Urothelium cell line (cell line): Measurements from ENCODE around the gene POU2F1.

Source experiments
- DNase-seq: peaks from one replicate; pipeline ENCODE4 v3.0.0; 2011; ENCODE audit warnings: low spot score, mixed read lengths
- FAIRE-seq: peaks from 2 replicates; lab custom pipeline; 2011; peaks lifted over from hg19 to GRCh38; lab: Jason Lieb, UNC

POU2F1 gene

DNA sequence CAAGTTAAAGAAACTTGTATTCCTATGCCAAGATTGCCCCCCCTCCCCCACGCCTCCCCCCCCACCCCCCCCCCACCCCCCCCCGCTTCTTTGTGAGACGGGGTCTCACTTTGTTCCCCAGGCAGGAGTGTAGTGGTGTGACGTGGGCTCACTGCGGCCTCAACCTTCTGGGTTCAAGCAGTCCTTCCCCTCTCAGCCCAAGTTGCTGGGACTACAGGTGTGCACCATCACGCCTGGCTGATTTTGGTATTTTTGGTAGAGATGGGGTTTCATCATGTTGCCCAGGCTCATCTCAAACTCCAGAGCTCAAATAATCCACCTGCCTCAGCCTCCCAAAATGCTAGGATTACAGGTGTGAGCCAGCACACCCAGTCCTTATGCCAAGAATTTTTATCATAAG lies 136.6 kb downstream of the POU2F1 start:
- DNase-seq (no peak), FAIRE-seq (no peak)

DNA sequence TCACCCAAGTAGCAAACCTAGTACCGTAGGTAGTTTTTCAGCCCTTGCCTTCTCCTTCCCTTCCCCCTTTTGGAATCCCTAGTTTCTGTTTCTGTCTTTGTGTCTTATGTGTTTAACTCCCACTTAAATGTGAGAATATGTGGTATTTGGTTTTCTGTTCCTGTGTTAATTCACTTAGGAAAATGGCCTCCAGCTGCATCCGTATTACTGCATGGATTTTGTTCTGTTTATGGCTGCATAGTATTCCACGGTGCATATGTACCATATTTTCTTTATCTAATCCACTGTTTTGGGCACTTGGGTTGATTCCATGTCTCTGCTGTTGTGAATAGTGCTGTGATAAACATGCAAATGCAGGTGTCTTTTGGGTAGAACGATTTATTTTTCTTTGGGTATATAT lies 138.6 kb downstream of the POU2F1 start:
- DNase-seq (no peak), FAIRE-seq (no peak)

DNA sequence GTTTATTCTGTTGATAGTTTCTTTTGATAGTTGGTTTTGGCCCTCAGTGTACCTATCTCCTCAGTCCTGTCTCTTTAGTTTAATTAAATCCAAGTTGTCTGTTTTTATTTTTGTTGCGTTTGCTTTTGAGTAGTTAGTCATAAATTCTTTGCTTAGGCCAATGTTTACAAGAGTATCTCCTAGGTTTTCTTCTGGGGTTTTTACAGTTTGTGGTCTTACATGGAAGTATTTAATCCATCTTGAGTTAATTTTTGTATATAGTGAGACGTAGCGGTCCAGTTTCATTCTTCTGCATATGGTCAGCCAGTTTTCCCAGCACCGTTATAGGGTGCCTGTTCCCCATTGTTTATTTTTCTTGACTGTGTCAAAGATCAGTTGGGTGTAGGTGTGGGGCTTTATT lies 139.4 kb downstream of the POU2F1 start:
- no peak for FAIRE-seq

DNA sequence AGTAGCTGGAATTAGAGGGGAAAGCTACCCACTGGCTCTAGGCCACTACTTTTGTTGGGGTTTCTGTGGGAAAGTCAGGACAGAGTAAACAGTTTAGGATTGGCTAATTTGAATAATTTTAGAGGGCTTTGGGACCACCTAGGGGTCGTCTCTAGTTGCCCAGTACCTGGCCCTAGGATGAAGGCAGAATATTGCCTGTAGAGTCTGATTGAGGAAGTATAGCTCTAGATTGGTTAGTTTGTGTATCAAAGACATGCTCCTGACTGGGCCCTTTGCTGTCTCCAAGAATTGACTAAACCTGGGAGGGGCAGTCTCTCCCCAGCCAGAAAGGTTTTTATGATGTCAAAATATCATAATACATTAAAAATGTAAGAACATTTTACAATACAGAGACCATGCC lies 142.0 kb downstream of the POU2F1 start:
- FAIRE-seq (no peak), DNase-seq (no peak)

More for the DNA sequence above, 139.4 kb downstream of the POU2F1 start:
- no peak for DNase-seq

DNA sequence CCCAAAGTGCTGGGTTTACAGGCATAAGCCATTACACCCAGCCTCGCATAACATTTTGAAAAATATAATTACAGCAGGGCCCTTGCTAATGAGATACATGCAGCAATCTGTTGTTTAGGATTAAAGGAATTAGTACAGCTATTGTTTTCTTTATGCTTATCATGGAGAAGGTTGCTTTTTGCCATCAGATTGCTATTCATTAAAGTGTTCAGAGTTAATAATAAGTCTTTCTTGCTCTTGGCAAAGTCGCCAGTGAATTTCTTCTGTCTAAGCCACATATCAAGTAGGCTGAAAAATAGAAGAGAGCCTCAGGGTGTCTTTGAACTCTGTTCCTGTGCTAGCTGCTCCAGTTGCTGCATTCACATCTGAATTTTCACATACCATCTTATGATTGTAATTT lies 144.1 kb downstream of the POU2F1 start:
- no peak for FAIRE-seq

DNA sequence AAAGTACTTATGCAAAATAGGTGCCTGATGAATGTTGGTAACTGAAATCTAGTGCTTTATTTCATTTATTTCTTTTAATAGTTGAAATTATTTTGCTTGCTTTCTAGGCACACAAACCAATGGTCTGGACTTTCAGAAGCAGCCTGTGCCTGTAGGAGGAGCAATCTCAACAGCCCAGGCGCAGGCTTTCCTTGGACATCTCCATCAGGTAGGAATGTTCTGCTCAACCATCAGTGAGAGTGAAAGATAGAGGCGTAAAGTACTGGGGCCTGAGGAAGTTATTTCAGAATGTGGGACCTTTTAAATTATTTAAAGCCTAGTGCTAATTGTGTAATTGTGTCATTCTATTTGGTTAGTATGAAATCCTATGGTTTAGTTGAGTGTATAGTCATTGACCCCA lies 144.7 kb downstream of the POU2F1 start:
- no peak for FAIRE-seq

More for the DNA sequence above, 144.1 kb downstream of the POU2F1 start:
- DNase-seq, result no peak

DNA sequence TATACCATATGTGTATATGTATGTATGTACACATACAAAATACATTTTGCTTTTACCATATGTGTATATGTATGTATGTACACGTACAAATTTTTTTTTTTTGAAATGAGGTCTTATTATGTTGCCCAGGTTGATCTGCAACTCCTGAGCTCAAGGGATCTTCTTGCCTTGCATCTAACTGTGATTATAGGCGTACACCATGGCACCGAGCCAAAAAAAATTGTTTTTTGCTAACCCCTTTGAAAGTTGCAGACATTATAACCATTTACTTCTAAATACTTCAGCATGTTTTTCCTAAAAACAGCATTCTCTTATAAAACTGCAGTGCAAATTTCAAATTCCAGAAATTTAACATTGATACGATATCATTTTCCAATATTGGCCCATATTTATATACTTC lies 147.0 kb downstream of the POU2F1 start:
- FAIRE-seq, result no peak
- no peak for DNase-seq

More for the DNA sequence above, 144.7 kb downstream of the POU2F1 start:
- DNase-seq, result no peak

DNA sequence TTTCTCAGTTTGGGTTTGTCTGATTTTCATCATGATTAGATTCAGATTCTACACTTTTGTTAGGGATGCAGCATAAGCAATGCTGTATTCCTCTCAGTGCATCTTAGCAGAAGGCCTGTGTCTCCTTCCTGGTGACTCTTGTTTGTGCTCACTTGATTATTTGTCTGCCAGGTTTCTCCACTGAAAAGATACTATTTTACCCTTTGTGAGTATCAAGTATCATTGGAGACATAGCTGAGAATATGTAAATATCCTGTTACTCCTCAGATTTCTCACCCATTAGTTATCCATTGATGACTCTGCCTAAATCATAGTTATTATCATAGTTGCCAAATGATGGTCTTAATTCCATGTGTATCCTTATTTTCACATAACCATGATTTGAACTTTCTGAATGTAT lies 148.5 kb downstream of the POU2F1 start:
- FAIRE-seq (no peak), DNase-seq (no peak)

DNA sequence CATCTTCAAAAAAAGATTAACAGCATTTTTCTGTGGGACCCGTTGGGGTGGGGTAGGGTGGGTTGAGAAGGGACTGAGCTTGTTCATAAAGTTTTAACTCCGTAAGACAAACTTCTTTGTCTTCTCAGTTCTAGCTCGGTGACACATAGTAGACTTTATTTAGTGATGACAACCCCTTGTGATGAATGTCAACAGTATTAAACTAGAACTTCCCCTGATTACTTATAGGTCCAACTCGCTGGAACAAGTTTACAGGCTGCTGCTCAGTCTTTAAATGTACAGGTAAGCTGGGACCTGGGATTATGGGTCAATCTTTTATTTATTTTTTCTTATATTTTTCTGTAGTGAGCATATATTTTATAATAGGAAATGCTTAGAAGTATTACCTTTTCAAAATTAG lies 149.2 kb downstream of the POU2F1 start:
- FAIRE-seq (no peak), DNase-seq (no peak)

DNA sequence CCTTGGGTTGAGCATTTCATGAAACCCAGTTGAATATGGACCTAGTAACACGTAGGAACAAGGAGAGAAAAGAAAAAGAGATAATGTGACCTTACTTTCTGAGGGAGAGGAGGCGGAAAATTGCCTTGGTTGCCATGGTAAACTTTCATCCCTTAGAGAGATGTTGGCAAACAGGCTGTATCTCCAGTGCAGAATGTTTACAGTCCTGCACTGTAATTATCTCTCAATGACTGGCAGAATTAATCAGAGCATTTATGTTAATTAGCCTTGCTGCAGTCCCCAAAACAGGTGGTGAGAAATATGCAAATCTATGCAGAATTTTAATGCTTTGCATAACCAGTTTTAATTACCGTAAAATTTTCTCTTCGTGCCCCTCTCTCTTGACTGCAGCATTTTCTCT lies 150.3 kb downstream of the POU2F1 start:
- DNase-seq (no peak), FAIRE-seq (no peak)

DNA sequence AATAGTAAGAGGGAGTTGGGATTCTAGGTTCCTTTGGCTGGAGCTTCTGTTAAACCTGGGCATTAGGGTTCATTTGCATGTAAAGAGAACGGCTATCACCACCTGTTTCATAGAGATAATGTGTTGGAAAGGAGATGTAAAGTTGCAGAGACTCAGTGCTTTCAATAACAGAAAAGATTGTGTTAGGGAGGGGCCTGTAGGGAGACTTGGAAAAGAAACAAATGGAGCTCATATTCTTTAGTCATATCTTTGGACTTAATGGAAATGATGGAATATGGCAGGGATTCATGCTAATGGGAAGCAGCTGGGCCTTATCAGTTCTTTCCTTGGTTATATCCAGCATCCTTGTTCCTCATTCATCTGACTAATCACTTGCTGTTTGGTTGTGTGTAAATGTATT lies 152.7 kb downstream of the POU2F1 start:
- DNase-seq (no peak), FAIRE-seq (no peak)

DNA sequence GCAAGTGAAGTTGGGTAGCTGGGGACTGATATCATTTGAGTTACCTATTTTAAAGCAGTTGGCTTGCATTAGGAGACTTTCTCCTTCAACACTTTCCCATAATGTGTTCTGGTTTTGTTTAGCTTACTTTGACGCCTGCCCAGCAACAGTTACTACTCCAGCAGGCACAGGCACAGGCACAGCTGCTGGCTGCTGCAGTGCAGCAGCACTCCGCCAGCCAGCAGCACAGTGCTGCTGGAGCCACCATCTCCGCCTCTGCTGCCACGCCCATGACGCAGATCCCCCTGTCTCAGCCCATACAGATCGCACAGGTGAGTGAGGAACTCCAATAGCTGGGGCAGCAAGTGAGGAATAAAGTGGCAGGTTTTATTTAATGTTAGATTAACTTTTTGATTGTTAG lies 153.3 kb downstream of the POU2F1 start:
- no peak for FAIRE-seq
- DNase-seq, result no peak

DNA sequence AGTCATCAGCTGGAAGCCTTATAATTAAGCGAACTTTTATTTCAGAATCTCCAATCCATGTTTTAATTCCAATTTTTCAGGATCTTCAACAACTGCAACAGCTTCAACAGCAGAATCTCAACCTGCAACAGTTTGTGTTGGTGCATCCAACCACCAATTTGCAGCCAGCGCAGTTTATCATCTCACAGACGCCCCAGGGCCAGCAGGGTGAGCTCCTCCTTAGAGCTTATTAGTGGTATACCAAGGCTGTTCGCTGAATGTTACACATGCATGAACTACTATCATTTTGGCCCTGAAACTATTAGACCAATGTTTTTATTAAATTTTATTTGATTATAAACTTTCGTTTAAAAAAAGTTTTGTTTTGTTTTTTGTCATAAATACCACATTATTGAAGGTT lies 155.3 kb downstream of the POU2F1 start:
- FAIRE-seq, result no peak
- DNase-seq, result no peak

DNA sequence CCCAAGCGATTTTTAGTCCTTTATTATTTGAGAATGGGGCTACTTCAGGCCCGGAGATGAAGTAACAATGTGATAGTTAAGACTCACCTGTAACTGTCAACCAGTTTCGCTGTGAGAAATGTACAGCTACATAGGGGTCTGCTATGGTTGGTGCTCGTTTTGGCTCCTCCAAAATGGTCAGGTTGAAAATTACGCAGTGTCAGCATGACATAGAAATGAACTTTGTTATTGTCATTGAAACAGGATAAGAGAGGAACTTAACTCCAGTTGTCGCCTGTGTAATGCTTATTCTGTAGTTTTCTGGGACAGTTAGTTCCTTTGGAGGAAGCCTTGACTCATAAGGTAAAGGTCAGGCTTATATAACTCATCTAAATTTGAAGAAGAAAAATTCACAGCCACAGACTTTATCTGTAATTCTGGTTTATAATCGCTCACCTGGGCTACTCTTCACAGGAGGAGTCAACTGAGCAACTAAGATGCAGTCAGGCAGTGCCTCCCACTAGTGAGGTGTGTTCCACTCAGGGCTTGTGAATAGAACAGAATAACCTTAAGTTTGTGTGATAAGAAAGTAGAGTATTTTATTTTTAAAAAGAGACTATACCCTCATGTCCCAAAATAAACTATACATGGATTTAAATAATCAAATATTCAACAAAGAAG lies 166.7 kb downstream of the POU2F1 start:
- FAIRE-seq (no peak), DNase-seq (no peak)

DNA sequence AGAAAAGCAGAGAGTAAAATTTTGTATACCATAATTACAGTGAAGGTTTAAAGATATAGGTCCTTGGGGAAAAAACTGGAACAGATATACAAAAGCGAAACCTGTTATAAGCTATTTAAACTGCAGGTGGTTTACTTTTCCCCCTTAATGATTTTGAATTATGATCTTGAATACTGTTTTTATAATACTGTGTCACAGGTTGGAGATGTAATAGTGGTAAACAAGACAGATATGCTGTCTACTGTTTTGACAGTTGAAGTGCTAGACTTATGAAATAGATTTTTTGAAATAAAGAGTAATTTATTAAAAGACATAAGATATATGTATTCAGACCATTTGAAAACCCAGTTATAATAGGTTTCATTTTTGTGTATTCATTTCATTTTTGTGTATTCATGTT lies 168.3 kb downstream of the POU2F1 start:
- FAIRE-seq (no peak), DNase-seq (no peak)

DNA sequence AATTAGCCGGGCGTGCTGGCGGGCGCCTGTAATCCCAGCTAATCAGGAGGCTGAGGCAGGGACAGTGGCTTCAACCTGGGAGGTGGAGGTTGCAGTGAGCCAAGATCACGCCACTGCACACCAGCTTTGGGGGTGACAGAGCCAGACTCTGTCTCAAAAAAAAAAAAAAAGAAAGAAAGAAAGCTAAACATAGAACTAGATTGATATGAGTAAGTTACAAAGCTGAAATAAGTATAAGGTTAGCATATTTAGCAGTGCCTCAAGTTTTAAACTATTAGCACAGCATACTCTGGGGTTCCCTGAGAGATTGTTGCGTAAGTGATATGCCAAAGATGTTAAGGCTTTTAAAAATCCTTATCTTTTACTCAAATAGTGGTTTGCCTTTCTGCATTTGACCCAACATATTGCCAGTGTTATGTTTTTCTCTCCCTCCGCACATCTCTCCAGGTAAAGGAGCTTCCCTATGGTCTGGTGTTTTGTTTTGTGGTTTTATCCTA lies 171.6 kb downstream of the POU2F1 start:
- FAIRE-seq (no peak), DNase-seq (no peak)

DNA sequence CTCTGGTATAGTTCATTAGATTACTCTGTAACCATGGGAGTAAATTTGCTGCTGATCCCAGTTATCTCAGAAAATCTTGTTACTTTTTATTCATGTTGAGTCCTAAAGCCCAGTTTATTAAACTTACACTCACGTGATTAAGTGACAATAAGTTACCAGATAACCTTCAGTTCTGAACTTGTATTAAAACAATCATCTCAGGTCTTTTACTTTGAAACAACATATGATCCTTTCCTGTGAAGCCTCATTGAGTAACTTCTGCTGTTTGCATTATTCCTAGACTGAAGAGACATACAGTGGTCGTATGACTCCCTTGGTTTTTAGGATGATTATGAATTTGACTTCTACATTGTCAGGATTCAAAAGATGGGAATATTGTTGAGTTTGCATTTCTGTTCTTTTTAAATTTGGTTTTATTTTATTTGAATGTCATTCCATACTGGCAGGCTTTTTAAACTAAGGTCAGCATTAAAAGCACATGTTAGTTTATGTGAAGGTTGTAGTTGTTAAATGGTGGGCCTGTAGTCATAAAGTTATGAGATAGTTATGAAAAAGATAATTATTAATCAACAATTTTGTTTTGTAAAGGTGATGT lies 179.8 kb downstream of the POU2F1 start:
- FAIRE-seq (no peak), DNase-seq (no peak)

DNA sequence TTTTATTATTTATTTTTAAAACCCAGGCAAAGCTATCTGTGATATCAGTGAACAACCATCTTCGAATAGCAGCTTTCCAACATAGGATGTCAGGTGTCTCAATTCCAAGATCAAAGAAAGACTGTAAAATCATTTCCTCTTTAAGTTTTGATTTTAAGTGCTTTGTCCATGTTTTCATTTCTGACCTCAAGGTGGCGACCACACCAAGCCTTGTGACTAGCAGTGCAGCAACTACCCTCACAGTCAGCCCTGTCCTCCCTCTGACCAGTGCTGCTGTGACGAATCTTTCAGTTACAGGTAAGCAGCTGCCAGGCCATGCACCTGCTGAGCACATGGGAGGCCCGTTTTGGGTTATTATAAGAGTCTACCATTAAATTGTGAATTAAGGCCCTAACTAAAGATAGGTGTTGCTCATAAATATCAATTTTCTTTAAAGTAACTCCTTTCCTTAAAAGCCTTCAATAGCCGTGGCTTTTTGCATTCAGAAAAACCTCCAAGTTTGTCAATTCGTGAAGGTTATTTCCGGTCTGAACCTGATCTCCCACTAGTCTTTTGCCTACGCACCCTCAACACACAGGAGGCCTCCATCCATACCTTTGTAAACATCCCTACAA lies 180.7 kb downstream of the POU2F1 start:
- DNase-seq (peak; percentile 44), FAIRE-seq (no peak)

DNA sequence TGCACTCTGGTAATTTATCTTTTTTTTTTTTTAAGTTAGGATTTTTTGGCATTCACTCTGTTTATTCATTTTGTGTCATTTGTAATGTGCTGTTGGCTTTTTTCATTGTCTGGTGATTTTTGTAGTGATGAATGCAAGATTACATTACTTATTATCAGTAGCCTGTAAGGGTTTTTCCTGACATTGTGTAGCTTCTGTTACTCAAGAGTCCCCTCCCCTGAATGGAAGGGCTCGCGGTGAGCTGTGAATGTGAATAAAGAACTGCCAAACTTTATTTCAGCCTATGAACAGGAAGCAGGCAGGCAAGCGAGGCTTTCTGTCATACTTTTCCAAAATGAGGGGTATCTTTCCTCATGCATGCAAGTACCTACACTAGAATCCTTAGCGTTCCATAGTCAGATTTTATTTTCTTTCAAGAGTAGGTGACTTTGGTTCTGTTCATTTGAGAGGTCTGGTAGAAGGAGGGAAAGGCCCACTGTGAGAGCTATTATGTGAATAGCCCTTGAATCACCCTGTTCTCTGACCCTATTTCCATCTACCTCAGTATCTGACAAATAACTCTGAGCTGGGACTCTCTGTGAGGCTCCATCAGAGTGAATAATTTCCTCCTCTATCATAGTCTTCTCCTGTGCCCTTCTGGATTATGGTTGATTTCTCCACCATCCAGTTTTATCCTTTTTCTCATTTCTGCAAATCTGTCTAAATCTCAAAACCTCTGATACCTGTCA lies 183.6 kb downstream of the POU2F1 start:
- no peak for FAIRE-seq

DNA sequence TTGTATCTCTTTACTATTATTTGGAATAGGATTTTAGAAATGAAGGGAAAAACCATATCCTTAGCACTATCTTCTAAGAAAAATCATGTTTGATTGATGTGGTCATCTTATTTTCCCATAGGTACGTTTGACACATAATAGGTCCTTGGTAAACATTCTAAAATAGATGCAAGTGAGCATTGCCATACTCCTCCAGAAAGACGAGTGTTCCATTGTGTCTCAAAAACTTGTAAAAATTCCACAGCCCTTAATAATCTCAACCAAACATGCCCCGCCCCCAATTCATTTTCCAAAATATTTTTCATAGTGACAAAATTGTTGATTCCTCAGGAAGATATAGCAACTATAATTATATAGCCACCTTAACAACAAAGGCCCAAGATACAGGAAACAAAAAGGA lies 184.2 kb downstream of the POU2F1 start:
- DNase-seq (peak; percentile 10), FAIRE-seq (no peak)

More for the DNA sequence above, 183.6 kb downstream of the POU2F1 start:
- no peak for DNase-seq

DNA sequence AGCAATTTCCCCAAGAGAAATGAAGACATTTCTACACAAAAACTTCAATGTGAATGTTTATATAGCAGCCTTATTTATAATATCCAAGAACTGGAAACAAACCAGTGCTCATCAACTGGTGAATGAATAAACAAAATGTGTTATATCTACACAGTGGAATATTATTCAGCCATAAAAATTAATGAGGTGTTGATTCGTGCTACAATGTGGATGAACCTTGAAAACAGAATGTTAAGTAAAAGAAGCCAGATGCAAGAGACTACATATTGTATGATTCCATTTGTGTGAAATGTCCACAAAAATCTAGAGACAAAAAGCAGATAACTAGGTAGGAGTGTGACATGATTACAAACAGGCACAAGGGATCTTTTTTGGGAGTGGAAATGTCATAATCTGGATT lies 187.7 kb downstream of the POU2F1 start:
- no peak for FAIRE-seq
- DNase-seq, result no peak

DNA sequence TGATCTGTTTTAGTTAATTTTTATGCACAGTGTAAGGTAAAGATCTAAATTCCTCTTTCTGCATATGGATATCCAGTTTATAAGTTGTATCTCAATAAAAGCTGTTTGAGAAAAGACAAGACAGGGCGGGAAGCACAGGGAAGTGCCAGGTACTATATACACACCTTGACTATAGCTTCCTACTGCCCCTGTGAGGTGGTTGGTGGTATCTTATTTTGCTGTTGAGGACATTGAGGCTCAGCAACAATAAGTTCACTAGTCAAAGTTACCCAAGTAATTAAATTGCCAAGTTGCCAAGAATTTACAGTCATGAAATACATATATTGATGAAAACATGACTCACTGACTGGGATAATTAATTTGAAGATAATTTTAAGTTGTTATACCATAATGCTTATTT lies 188.5 kb downstream of the POU2F1 start:
- FAIRE-seq (no peak), DNase-seq (no peak)
